HG03432 (cell line): ENCODE measurements around the gene FRYL.
"Not testable (repeated sequence)": the region's sequence is repeated elsewhere in the genome, so short reads cannot be mapped to it uniquely, and the experiment has no call there.

Experiments
- ATAC-seq: cut with Tn5 transposase; IDR thresholded peaks from one replicate; pipeline ENCODE4 v1.9.1; 2021; ENCODE audit warnings: mild to moderate bottlenecking, moderate library complexity; ENCODE audit not compliant: unreplicated experiment

FRYL gene

GRCh38 chr4:48462363-48462762, 317.7 kb downstream of the FRYL start:
- no peak for ATAC-seq

GRCh38 chr4:48461000-48461399, 319.1 kb downstream of the FRYL start:
- ATAC-seq = no peak

GRCh38 chr4:48454591-48454990, 325.5 kb downstream of the FRYL start:
- ATAC-seq = no peak

GRCh38 chr4:48451656-48452055, 328.4 kb downstream of the FRYL start:
- not testable (repeated sequence) for ATAC-seq

GRCh38 chr4:48450740-48451139, 329.3 kb downstream of the FRYL start:
- no peak for ATAC-seq

GRCh38 chr4:48449151-48449550, 330.9 kb downstream of the FRYL start:
- ATAC-seq = no peak
